GM12878 (cell line): ENCODE data around the gene STAG1. TPM values are rescaled to one million over a fixed set of nuclear protein-coding genes. Genes with fewer than 3 reads are reported as not detected.

Source experiments
- ATAC-seq: fragments of 200-7000 bp; cut with Tn5 transposase; 3 replicates; pipeline ENCODE4 v1.9.1; 2020; ENCODE audit warnings: mild to moderate bottlenecking, moderate library complexity
- BruUV-seq: library from RNA; stranded (reverse); fragments of 400-500 nt; replicated peaks from 2 replicates; lab custom pipeline; 2021; lab: Mats Ljungman, UMichigan
- CTCF ChIA-PET: fragments of 300-600 bp; sonication (Branson Sonifier 250); formaldehyde crosslinking; extraction: SDS; loops from one replicate; lab custom pipeline; 2021; ENCODE audit warnings: inconsistent platforms; lab: Yijun Ruan, JAX
- POLR2A ChIA-PET: fragments of 350-600 bp; formaldehyde crosslinking; extraction: SDS; loops from one replicate; lab custom pipeline; 2021; ENCODE audit warnings: inconsistent platforms; lab: Charles Lee
- RAD21 ChIA-PET: fragments of 300-600 bp; sonication (Branson Sonifier 250); formaldehyde crosslinking; loops from one replicate; lab custom pipeline; 2023; ENCODE audit warnings: antibody characterized with exemption; ENCODE audit not compliant: unreplicated experiment; lab: Charles Lee
- SMC1A ChIA-PET: fragments of 300-600 bp; sonication (Branson Sonifier 250); formaldehyde crosslinking; loops from one replicate; lab custom pipeline; 2023; ENCODE audit not compliant: unreplicated experiment, uncharacterized antibody; lab: Charles Lee
- DNase-seq: peaks from one replicate; pipeline ENCODE4 v3.0.0-alpha.2; 2011; ENCODE audit warnings: low read depth, low spot score
- FAIRE-seq: peaks from 3 replicates; lab custom pipeline; 2011; peaks lifted over from hg19 to GRCh38; lab: Jason Lieb, UNC
- H2AFZ ChIP-seq: 2 replicates; pipeline ENCODE4 v1.6.0; 2011; ENCODE audit warnings: low read depth, low read length, control low read depth; ENCODE audit not compliant: control insufficient read depth
- H3K27ac ChIP-seq: 2 replicates; pipeline ENCODE4 v1.5.1; 2011; ENCODE audit warnings: control low read depth; ENCODE audit not compliant: control insufficient read depth, insufficient read depth
- H3K27me3 ChIP-seq, 2 experiments: replicated peaks in 1 of 2; 2 replicates each; pipeline versions ENCODE4 v1.6.0 to v1.6.1; 2011; ENCODE audit warnings: low read length in 1 of 2; ENCODE audit not compliant: control insufficient read depth in 2 of 2, insufficient read depth in 2 of 2
- H3K36me3 ChIP-seq, 2 experiments: 2 replicates each; pipeline ENCODE4 v1.5.1; 2011; ENCODE audit warnings: low read length in 1 of 2; ENCODE audit not compliant: control insufficient read depth in 2 of 2, insufficient read depth in 2 of 2
- H3K4me1 ChIP-seq: 2 replicates; pipeline ENCODE4 v1.6.1; 2011; ENCODE audit warnings: mild to moderate bottlenecking, low read length, moderate library complexity, mixed read lengths; ENCODE audit not compliant: control insufficient read depth, insufficient read depth
- H3K4me2 ChIP-seq: 2 replicates; pipeline ENCODE4 v1.6.0; 2011; ENCODE audit warnings: control low read depth; ENCODE audit not compliant: control insufficient read depth, insufficient read depth
- H3K4me3 ChIP-seq: fragments of 200-600 bp; sonication (generic); 2 replicates; pipeline ENCODE4 v1.5.1; 2016
- H3K79me2 ChIP-seq: 2 replicates; pipeline ENCODE4 v1.6.0; 2011; ENCODE audit warnings: low read length; ENCODE audit not compliant: control insufficient read depth, insufficient read depth
- H3K9ac ChIP-seq: 2 replicates; pipeline ENCODE4 v1.8.0; 2011; ENCODE audit warnings: low read length, control low read depth, mixed read lengths; ENCODE audit not compliant: control insufficient read depth, insufficient read depth
- H3K9me3 ChIP-seq: replicated peaks from 3 replicates; pipeline ENCODE4 v1.5.1; 2011; ENCODE audit warnings: mild to moderate bottlenecking, low read length; ENCODE audit not compliant: control insufficient read depth, insufficient read depth
- H4K20me1 ChIP-seq: 2 replicates; pipeline ENCODE4 v1.6.0; 2011; ENCODE audit not compliant: control insufficient read depth, insufficient read depth
- CBFB ChIP-seq: IDR thresholded peaks from 2 replicates; pipeline ENCODE4 v1.6.1; 2016; ENCODE audit warnings: antibody characterized with exemption, low read depth
- CBX5 ChIP-seq: sonication (generic); IDR thresholded peaks from 2 replicates; pipeline ENCODE4 v1.6.1; 2016; ENCODE audit warnings: low read depth, moderate library complexity, mild to moderate bottlenecking, inconsistent platforms
- CUX1 ChIP-seq: IDR thresholded peaks from 2 replicates; pipeline ENCODE4 v1.6.1; 2012; ENCODE audit warnings: improper control_type of control experiment, low read depth, low read length; ENCODE audit not compliant: insufficient replicate concordance
- EGR1 ChIP-seq, 2 experiments: IDR thresholded peaks; 1 replicate in 1 of 2; 2 replicates in 1 of 2; pipeline ENCODE4 v1.6.1; 2011 to 2012; ENCODE audit warnings: low read depth in 2 of 2, low read length in 2 of 2, borderline replicate concordance in 1 of 2, mild to moderate bottlenecking in 1 of 2, moderate library complexity in 1 of 2
- ESRRA ChIP-seq: IDR thresholded peaks from 2 replicates; pipeline ENCODE4 v1.6.1; 2012; ENCODE audit warnings: mild to moderate bottlenecking, low read length, improper control_type of control experiment
- GATAD2B ChIP-seq: fragments of 450-650 bp; conservative IDR thresholded peaks from 2 replicates; pipeline ENCODE4 v1.6.1; 2017; ENCODE audit warnings: low read depth, mild to moderate bottlenecking, moderate library complexity
- IRF5 ChIP-seq: fragments of 450-650 bp; IDR thresholded peaks from 2 replicates; pipeline ENCODE4 v1.6.1; 2017; ENCODE audit warnings: borderline replicate concordance
- KLF5 ChIP-seq: fragments of 450-650 bp; IDR thresholded peaks from 2 replicates; pipeline ENCODE4 v1.6.1; 2014; ENCODE audit warnings: mild to moderate bottlenecking; ENCODE audit not compliant: partially characterized antibody
- NRF1 ChIP-seq: conservative IDR thresholded peaks from 2 replicates; pipeline ENCODE4 v1.6.1; 2011; ENCODE audit warnings: mild to moderate bottlenecking, low read depth, low read length, improper control_type of control experiment
- POLR2AphosphoS5 ChIP-seq: IDR thresholded peaks from 2 replicates; pipeline ENCODE4 v1.6.1; 2011; ENCODE audit warnings: mild to moderate bottlenecking, low read length, inconsistent platforms
- RAD51 ChIP-seq: fragments of 450-650 bp; IDR thresholded peaks from 2 replicates; pipeline ENCODE4 v1.6.1; 2016; ENCODE audit warnings: moderate library complexity, mild to moderate bottlenecking, inconsistent platforms
- RBBP5 ChIP-seq: fragments of 200-600 bp; sonication (generic); conservative IDR thresholded peaks from 2 replicates; pipeline ENCODE4 v1.6.1; 2016
- REST ChIP-seq: IDR thresholded peaks from 2 replicates; pipeline ENCODE4 v1.6.1; 2012; ENCODE audit warnings: mild to moderate bottlenecking, low read depth, low read length
- SREBF2 ChIP-seq: IDR thresholded peaks from 2 replicates; pipeline ENCODE4 v1.6.1; 2012; ENCODE audit warnings: mild to moderate bottlenecking, low read length
- ZZZ3 ChIP-seq: IDR thresholded peaks from 2 replicates; pipeline ENCODE4 v1.6.1; 2011; ENCODE audit warnings: low read depth; ENCODE audit not compliant: control insufficient read depth, insufficient read length
- WGBS: methylation state at CpG from one replicate; pipeline ENCODE4 v1.1.6; 2016; ENCODE audit warnings: low lambda C conversion rate; ENCODE audit not compliant: insufficient replicate concordance, insufficient coverage; ENCODE audit errors: missing lambda C conversion rate; 5-methylcytosine and 5-hydroxymethylcytosine counted together
- in situ Hi-C: fragments of 300-500 bp; cut with MboI; formaldehyde crosslinking; loops from 9 replicates; pipeline ENCODE4 v1.14.3; 2018; ENCODE audit warnings: mixed read lengths
- intact Hi-C: fragments of 100-400 bp; cut with micrococcal nuclease; formaldehyde crosslinking; loops from one replicate; pipeline ENCODE4 v1.14.2; 2022; ENCODE audit not compliant: unreplicated experiment
- polyA plus RNA-seq, 11 experiments: library from polyadenylated mRNA; depleted of rRNA in 4 of 11; unstranded in 6 of 11; stranded (reverse) in 5 of 11; fragments of >200 nt; fragmentation: Nextera tagmentation in 4 of 11; fragmentation: Illumina TruSeq in 1 of 11; extraction: Ambion mirVana in 4 of 11; extraction: Trizol in 1 of 11; gene quantifications; 1 replicate in 1 of 11; 2 replicates in 10 of 11; pipeline versions ENCODE4 v1.2.1 to v1.2.3, GENCODE V29; 2011 to 2016; ENCODE audit warnings: inconsistent platforms in 2 of 11, missing spikeins in 2 of 11, low read depth in 1 of 11
- total RNA-seq, 4 experiments: library from RNA; depleted of rRNA in 3 of 4; stranded (reverse); fragments of >200 nt in 3 of 4; fragmentation: Illumina TruSeq in 1 of 4; extraction: Trizol in 1 of 4; gene quantifications; 2 replicates each; pipeline versions ENCODE4 v1.2.1 to v1.2.3, GENCODE V29; 2013 to 2021

STAG1 gene
- total and polyA plus RNA-seq, 10 of the 15 experiments (the other 5 are each of a cell fraction or from before 2014, with no cell fraction given), result 4.4 to 30.1 (median 20.2) TPM

- no peak for TF ChIP-seq IRF5
- TF ChIP-seq SREBF2, result no peak
- TF ChIP-seq KLF5, result no peak
- TF ChIP-seq POLR2AphosphoS5, result no peak
- no peak for TF ChIP-seq ESRRA
- TF ChIP-seq EGR1 (IDR thresholded peaks at IDR 0.05; ENCODE audit: borderline replicate concordance in 1 of 2, low read depth in 2 of 2, low read length in 2 of 2), result no peak
- TF ChIP-seq GATAD2B, result no peak
- no peak for TF ChIP-seq RAD51
These were observed 419.9 kb downstream of the STAG1 start (continued) for GRCh38 chr3:136332302-136332701.

- ATAC-seq (no peak), DNase-seq (no peak), FAIRE-seq (no peak)
- WGBS, result 84% methylated on average over 5 of the region's 5 CpGs
- Histone ChIP-seq H3K4me2 (no peak overlapping the region), H3K4me3 (no peak overlapping the region), H3K4me1 (no peaks in the 10 kb centered on the region), H3K27ac (no peak overlapping the region), H2AFZ (no peak overlapping the region), H3K27me3 (no peaks in the 10 kb centered on the region), H3K79me2 (no peaks in the 10 kb centered on the region), H4K20me1 (no peaks in the 10 kb centered on the region; the same call in 1 of the 2 replicates), H3K36me3 (peaks cover 13 to 17% of the 10 kb centered on the region in 2 experiments), H3K9me3 (no peaks in the 10 kb centered on the region), H3K9ac (no peak overlapping the region)
- no TSS peak for BruUV-seq
- intact Hi-C loops (no loop called here), in situ Hi-C loops (no loop called here)
- ChIA-PET POLR2A (no interaction called here), CTCF (no interaction called here), SMC1A (interaction anchor here (0.9 to 1.3 kb wide), 2 partner anchors 244 to 422 kb away, joined by 3 to 4 read pairs; partner anchors contain the start of gene STAG1), RAD21 (interaction anchor here (1.1 kb wide), 1 partner anchor 27 kb away, joined by 3 read pairs; no protein-coding TSS in a partner anchor)
- TF ChIP-seq NRF1 (no peak), RBBP5 (no peak), CBFB (no peak), CUX1 (no peak), REST (no peak), ZZZ3 (no peak), CBX5 (no peak)
These were observed 421.3 kb downstream of the STAG1 start for GRCh38 chr3:136330900-136331299.
